HL-60 (cell line): ENCODE data around the gene GRAMD1A.
A peak's percentile ranks its signal among the peaks of the same experiment; 100 is the strongest.
"Not testable (repeated sequence)": the region's sequence is repeated elsewhere in the genome, so short reads cannot be mapped to it uniquely, and the experiment has no call there.

Experiments
- DNase-seq, 2 experiments: peaks; one replicate each; pipeline ENCODE4 v3.0.0-alpha.2; 2010 to 2020; ENCODE audit warnings: low read depth in 1 of 2, low spot score in 1 of 2
- H3K27ac ChIP-seq: fragments of 250-450 bp; sonication (Bioruptor Pico); replicated peaks from 2 replicates; pipeline ENCODE4 v1.5.1; 2020; ENCODE audit warnings: mild to moderate bottlenecking, moderate library complexity
- H3K27me3 ChIP-seq: fragments of 250-450 bp; sonication (Bioruptor Pico); 2 replicates; pipeline ENCODE4 v1.5.1; 2021; ENCODE audit warnings: mild to moderate bottlenecking, moderate library complexity; ENCODE audit not compliant: insufficient read depth, poor library complexity, severe bottlenecking
- H3K4me3 ChIP-seq: replicated peaks from 2 replicates; pipeline ENCODE4 v1.5.1; 2011; ENCODE audit warnings: mild to moderate bottlenecking, control low read depth, low read length; ENCODE audit not compliant: insufficient read depth
- GABPA ChIP-seq: IDR thresholded peaks from 2 replicates; pipeline ENCODE4 v1.6.1; 2012; ENCODE audit warnings: low read depth
- POLR2AphosphoS5 ChIP-seq: IDR thresholded peaks from 2 replicates; pipeline ENCODE4 v1.6.1; 2012; ENCODE audit warnings: low read depth
- SPI1 ChIP-seq: IDR thresholded peaks from 2 replicates; pipeline ENCODE4 v1.6.1; 2012; ENCODE audit warnings: low read depth, mild to moderate bottlenecking, borderline replicate concordance
- TF ChIP-seq, protein P1 (sequence below): IDR thresholded peaks from one replicate; pipeline ENCODE4 v1.5.1; 2011; ENCODE audit warnings: low read length, control low read depth, inconsistent platforms; ENCODE audit not compliant: insufficient read depth
- TF ChIP-seq, protein P2 (sequence below): IDR thresholded peaks from 2 replicates; pipeline ENCODE4 v1.6.1; 2012; ENCODE audit warnings: low read depth; ENCODE audit not compliant: insufficient replicate concordance

GRAMD1A gene

GRCh38 chr19:35006999-35007365, 6.9 kb downstream of the GRAMD1A start:
- Histone ChIP-seq H3K27ac (no peak overlapping the region), H3K4me3 (no peak overlapping the region)
- TF ChIP-seq, protein P1, sequence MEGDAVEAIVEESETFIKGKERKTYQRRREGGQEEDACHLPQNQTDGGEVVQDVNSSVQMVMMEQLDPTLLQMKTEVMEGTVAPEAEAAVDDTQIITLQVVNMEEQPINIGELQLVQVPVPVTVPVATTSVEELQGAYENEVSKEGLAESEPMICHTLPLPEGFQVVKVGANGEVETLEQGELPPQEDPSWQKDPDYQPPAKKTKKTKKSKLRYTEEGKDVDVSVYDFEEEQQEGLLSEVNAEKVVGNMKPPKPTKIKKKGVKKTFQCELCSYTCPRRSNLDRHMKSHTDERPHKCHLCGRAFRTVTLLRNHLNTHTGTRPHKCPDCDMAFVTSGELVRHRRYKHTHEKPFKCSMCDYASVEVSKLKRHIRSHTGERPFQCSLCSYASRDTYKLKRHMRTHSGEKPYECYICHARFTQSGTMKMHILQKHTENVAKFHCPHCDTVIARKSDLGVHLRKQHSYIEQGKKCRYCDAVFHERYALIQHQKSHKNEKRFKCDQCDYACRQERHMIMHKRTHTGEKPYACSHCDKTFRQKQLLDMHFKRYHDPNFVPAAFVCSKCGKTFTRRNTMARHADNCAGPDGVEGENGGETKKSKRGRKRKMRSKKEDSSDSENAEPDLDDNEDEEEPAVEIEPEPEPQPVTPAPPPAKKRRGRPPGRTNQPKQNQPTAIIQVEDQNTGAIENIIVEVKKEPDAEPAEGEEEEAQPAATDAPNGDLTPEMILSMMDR, result no peak
- TF ChIP-seq POLR2AphosphoS5 (0 out of 2 replicates have a peak, but pooled peaks have one; percentile 8), SPI1 (no peak)
- TF ChIP-seq, protein P2, sequence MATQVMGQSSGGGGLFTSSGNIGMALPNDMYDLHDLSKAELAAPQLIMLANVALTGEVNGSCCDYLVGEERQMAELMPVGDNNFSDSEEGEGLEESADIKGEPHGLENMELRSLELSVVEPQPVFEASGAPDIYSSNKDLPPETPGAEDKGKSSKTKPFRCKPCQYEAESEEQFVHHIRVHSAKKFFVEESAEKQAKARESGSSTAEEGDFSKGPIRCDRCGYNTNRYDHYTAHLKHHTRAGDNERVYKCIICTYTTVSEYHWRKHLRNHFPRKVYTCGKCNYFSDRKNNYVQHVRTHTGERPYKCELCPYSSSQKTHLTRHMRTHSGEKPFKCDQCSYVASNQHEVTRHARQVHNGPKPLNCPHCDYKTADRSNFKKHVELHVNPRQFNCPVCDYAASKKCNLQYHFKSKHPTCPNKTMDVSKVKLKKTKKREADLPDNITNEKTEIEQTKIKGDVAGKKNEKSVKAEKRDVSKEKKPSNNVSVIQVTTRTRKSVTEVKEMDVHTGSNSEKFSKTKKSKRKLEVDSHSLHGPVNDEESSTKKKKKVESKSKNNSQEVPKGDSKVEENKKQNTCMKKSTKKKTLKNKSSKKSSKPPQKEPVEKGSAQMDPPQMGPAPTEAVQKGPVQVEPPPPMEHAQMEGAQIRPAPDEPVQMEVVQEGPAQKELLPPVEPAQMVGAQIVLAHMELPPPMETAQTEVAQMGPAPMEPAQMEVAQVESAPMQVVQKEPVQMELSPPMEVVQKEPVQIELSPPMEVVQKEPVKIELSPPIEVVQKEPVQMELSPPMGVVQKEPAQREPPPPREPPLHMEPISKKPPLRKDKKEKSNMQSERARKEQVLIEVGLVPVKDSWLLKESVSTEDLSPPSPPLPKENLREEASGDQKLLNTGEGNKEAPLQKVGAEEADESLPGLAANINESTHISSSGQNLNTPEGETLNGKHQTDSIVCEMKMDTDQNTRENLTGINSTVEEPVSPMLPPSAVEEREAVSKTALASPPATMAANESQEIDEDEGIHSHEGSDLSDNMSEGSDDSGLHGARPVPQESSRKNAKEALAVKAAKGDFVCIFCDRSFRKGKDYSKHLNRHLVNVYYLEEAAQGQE, result no peak

GRCh38 chr19:35007427-35007826, 7.3 kb downstream of the GRAMD1A start:
- H3K27ac ChIP-seq, DNase-seq: not testable (repeated sequence)

More at GRCh38 chr19:35006999-35007365, 6.9 kb downstream of the GRAMD1A start:
- no peak for DNase-seq
- no peaks in the 10 kb centered on the region for H3K27me3 ChIP-seq

GRCh38 chr19:35008891-35009341, 8.8 kb downstream of the GRAMD1A start:
- Histone ChIP-seq H3K27me3 (no peaks in the 10 kb centered on the region), H3K4me3 (no peak overlapping the region), H3K27ac (no peak overlapping the region)
- no peak for DNase-seq
- TF ChIP-seq, protein P1, result no peak
- TF ChIP-seq, protein P2, result no peak
- TF ChIP-seq SPI1 (no peak), GABPA (no peak), POLR2AphosphoS5 (no peak)

More at GRCh38 chr19:35007427-35007826, 7.3 kb downstream of the GRAMD1A start:
- not testable (repeated sequence) for H3K4me3 ChIP-seq, H3K27me3 ChIP-seq

DNA sequence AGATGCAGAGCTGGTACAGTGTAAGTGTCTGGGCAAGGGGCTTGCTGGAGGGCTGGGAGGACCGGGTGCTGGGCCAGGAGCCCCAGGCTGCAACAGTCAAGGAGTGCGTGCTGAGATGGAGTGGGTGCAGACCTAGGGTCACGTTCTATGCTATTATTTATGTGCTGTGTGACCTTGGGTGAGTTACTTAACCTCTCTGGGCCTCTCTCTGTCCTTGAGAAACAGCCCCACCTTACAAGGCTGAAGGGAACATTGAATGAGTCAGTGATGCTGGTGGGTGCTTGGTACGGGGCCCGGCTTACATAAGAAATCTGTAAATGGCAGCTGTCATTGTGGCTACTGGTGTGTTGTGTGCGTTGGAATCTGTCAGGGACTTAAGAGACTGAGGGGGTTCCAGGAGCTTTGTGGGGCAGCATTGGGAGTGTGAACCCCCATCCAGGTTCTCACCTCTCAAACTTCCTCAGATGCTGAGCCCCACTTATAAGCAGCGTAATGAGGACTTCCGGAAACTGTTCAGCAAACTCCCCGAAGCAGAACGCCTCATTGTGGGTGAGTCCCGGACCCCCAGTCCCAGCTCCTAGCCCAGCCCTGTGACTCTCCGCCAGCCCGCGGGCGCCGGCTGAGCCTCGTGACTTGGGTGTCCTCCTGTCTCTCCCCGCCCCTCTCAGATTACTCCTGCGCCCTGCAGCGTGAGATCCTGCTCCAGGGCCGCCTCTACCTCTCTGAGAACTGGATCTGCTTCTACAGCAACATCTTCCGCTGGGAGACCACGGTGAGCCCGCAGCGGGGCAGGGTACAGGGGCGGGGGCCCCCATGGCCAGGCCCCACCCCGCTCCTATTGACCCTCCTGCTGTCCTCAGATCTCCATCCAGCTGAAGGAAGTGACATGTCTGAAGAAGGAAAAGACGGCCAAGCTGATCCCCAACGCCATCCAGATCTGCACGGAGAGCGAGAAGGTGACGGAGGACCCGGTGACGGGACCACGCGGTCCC, 9.6 kb downstream of the GRAMD1A start:
- TF ChIP-seq SPI1, result no peak
- TF ChIP-seq, protein P2, result no peak
- no peak for TF ChIP-seq GABPA
- TF ChIP-seq, protein P1, result no peak
- TF ChIP-seq POLR2AphosphoS5, result no peak
- Histone ChIP-seq H3K27me3 (no peaks in the 10 kb centered on the region), H3K4me3 (no peak overlapping the region), H3K27ac (no peak overlapping the region)
- no peak for DNase-seq
